ENCODE data around the gene DBT.

The DBT gene

GRCh38 chr1:100151679-100152078, 98.0 kb downstream of the DBT start:
- no peaks in the 10 kb centered on the region for H3K27me3 ChIP-seq (ENCODE audit: insufficient read depth, low read length)
- 81% methylated on average over 2 of the region's 2 CpGs for WGBS
- H3K9ac ChIP-seq (ENCODE audit: low read depth, low read length), result no peak overlapping the region

GRCh38 chr1:100147875-100148274, 101.8 kb downstream of the DBT start:
- WGBS, result 87% methylated on average over 4 of the region's 4 CpGs
- no peaks in the 10 kb centered on the region for H3K27me3 ChIP-seq (ENCODE audit: insufficient read depth, low read length)
- H3K4me3 ChIP-seq (ENCODE audit: low read length), result no peak overlapping the region
- H3K9me3 ChIP-seq (ENCODE audit: insufficient read depth, low read depth, low read length), result no peaks in the 10 kb centered on the region
- H3K4me1 ChIP-seq (ENCODE audit: insufficient read depth, low read length), result peaks cover 8% of the 10 kb centered on the region
- H3K9ac ChIP-seq (ENCODE audit: low read depth, low read length), result no peak overlapping the region
- H3K36me3 ChIP-seq (ENCODE audit: insufficient read depth, low read length), result peaks cover 69% of the 10 kb centered on the region
- peak overlapping the region; percentile 39; the same call in 1 of the 2 replicates for H3K27ac ChIP-seq (ENCODE audit: low read depth, low read length)

More at GRCh38 chr1:100151679-100152078, 98.0 kb downstream of the DBT start:
- Histone ChIP-seq H3K27ac (ENCODE audit: low read depth, low read length) (no peak overlapping the region), H3K4me1 (ENCODE audit: insufficient read depth, low read length) (peaks cover 8% of the 10 kb centered on the region), H3K36me3 (ENCODE audit: insufficient read depth, low read length) (peaks cover 33% of the 10 kb centered on the region), H3K4me3 (ENCODE audit: low read length) (no peak overlapping the region), H3K9me3 (ENCODE audit: insufficient read depth, low read depth, low read length) (no peaks in the 10 kb centered on the region)

GRCh38 chr1:100146958-100147357, 102.7 kb downstream of the DBT start:
- Histone ChIP-seq H3K4me1 (ENCODE audit: insufficient read depth, low read length) (peaks cover 8% of the 10 kb centered on the region), H3K9me3 (ENCODE audit: insufficient read depth, low read depth, low read length) (no peaks in the 10 kb centered on the region), H3K36me3 (ENCODE audit: insufficient read depth, low read length) (peaks cover 78% of the 10 kb centered on the region), H3K27me3 (ENCODE audit: insufficient read depth, low read length) (no peaks in the 10 kb centered on the region), H3K27ac (ENCODE audit: low read depth, low read length) (no peak overlapping the region), H3K4me3 (ENCODE audit: low read length) (no peak overlapping the region), H3K9ac (ENCODE audit: low read depth, low read length) (no peak overlapping the region)
- no CpG with 5 or more reads among the region's 1 CpG for WGBS

- H3K9ac ChIP-seq (ENCODE audit: low read depth, low read length), result no peak overlapping the region
- no peaks in the 10 kb centered on the region for H3K27me3 ChIP-seq (ENCODE audit: insufficient read depth, low read length)
- H3K4me1 ChIP-seq (ENCODE audit: insufficient read depth, low read length), result peaks cover 8% of the 10 kb centered on the region
- H3K9me3 ChIP-seq (ENCODE audit: insufficient read depth, low read depth, low read length), result no peaks in the 10 kb centered on the region
- H3K36me3 ChIP-seq (ENCODE audit: insufficient read depth, low read length), result peaks cover 91% of the 10 kb centered on the region
- 96% methylated on average over 3 of the region's 3 CpGs for WGBS
- H3K27ac ChIP-seq (ENCODE audit: low read depth, low read length), result no peak overlapping the region
- no peak overlapping the region for H3K4me3 ChIP-seq (ENCODE audit: low read length)
Measured at GRCh38 chr1:100145116-100145515, 104.5 kb downstream of the DBT start.

- H3K9me3 ChIP-seq (ENCODE audit: insufficient read depth, low read depth, low read length), result no peaks in the 10 kb centered on the region
- no peak overlapping the region for H3K9ac ChIP-seq (ENCODE audit: low read depth, low read length)
- peaks cover 97% of the 10 kb centered on the region for H3K36me3 ChIP-seq (ENCODE audit: insufficient read depth, low read length)
- WGBS, result 94% methylated on average over 3 of the region's 3 CpGs
- no peak overlapping the region for H3K4me3 ChIP-seq (ENCODE audit: low read length)
- H3K27me3 ChIP-seq (ENCODE audit: insufficient read depth, low read length), result no peaks in the 10 kb centered on the region
- H3K4me1 ChIP-seq (ENCODE audit: insufficient read depth, low read length), result peaks cover 3% of the 10 kb centered on the region
- no peak overlapping the region for H3K27ac ChIP-seq (ENCODE audit: low read depth, low read length)
Measured at GRCh38 chr1:100142343-100142742, 107.3 kb downstream of the DBT start.

GRCh38 chr1:100141192-100141591, 108.4 kb downstream of the DBT start:
- Histone ChIP-seq H3K27ac (ENCODE audit: low read depth, low read length) (no peak overlapping the region), H3K9me3 (ENCODE audit: insufficient read depth, low read depth, low read length) (no peaks in the 10 kb centered on the region), H3K9ac (ENCODE audit: low read depth, low read length) (no peak overlapping the region), H3K4me3 (ENCODE audit: low read length) (no peak overlapping the region), H3K27me3 (ENCODE audit: insufficient read depth, low read length) (no peaks in the 10 kb centered on the region), H3K36me3 (ENCODE audit: insufficient read depth, low read length) (peaks cover 99% of the 10 kb centered on the region), H3K4me1 (ENCODE audit: insufficient read depth, low read length) (no peaks in the 10 kb centered on the region)
- WGBS, result 89% methylated on average over 4 of the region's 4 CpGs

- peaks cover 63% of the 10 kb centered on the region for H3K36me3 ChIP-seq (ENCODE audit: insufficient read depth, low read length)
- 92% methylated on average over 2 of the region's 2 CpGs for WGBS
Measured at GRCh38 chr1:100137602-100138001, 112.0 kb downstream of the DBT start.

More at GRCh38 chr1:100137602-100138001, 112.0 kb downstream of the DBT start:
- no peaks in the 10 kb centered on the region for H3K27me3 ChIP-seq (ENCODE audit: insufficient read depth, low read length)
- H3K9me3 ChIP-seq (ENCODE audit: insufficient read depth, low read depth, low read length), result no peaks in the 10 kb centered on the region
- H3K27ac ChIP-seq (ENCODE audit: low read depth, low read length), result no peak overlapping the region
- 0 out of 2 replicates have a peak, but pooled peaks cover 4% of the 10 kb centered on the region for H3K4me1 ChIP-seq (ENCODE audit: insufficient read depth, low read length)
- no peak overlapping the region for H3K9ac ChIP-seq (ENCODE audit: low read depth, low read length)
- H3K4me3 ChIP-seq (ENCODE audit: low read length), result no peak overlapping the region

Measured in HUES64 (cell line).